DMS 273 (cell line): ENCODE results near the gene RHOT2.

Source experiments
- DNase-seq: peaks from one replicate; lab custom pipeline; 2025; ENCODE audit not compliant: unreplicated experiment; lab: John Stamatoyannopoulos, UW

The RHOT2 gene

DNA sequence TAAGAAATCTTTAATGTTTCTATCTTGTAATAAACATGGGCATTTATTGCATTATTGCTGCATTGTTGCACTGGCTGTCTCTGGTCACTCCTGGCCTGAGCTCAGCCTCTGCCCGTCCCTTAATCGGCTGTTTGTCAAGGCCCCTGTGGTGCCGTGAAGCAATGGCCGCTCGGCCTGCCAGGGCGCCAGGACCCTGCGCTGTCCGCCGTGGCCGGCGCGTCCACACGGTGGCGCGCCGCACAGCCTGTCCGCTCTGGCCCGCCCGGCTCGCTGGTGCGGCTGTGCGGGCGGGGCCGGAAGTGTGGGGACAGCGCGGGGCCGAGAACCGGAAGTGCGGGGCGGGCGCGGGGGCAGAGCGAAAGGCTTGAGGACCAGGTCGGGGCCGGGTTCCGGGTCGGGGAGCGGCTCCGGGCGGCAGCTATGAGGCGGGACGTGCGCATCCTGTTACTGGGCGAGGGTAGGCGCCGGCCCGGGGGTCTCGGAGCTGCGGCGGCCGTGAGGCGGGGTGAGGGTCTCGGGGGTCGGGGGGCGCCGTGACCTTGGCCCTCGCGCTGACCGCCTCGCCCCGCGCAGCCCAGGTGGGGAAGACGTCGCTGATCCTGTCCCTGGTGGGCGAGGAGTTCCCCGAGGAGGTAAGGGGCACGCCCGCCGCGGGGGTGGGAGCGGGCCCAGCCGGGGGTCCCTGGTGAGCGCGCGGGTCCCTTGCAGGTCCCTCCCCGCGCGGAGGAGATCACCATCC lies at the start of gene RHOT2:
Gene RHOT2, plus strand, starts transcription at position 353 of the 739 bp plus-strand sequence. Its CDS starts 68 bp downstream, at position 421.
- peak; percentile 98 for DNase-seq

DNA sequence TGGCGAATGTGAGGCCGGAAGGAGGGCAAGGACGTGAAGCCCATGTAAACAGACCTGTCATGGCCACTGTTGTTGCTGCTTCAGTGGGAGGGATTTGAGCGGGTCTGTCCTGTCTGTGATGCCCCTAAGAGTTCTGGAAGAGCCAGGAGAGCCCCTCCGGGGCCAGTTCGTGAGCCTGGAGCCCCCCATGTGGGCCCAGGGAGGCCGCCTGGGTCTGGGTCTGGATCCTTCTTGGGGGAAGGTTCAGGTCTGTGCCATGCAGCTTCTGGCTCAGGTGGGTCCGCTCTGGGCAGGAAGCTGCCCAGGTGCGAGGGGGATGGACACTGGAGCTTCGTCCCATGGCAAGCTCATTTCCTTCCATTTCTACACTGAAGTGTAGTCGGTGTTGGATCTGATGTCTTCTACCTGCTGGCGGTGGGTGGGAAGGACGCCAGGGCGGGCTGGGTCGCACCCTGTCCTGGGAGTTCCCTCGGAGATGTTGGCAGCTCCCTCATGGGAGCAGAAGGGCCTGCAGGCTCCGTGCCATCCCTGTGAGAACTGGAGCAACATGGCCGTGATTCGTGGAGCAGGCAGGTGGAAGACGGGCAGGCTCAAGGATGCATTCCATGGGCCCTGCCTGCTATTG lies 48.3 kb upstream of the RHOT2 start:
- DNase-seq: no peak

DNA sequence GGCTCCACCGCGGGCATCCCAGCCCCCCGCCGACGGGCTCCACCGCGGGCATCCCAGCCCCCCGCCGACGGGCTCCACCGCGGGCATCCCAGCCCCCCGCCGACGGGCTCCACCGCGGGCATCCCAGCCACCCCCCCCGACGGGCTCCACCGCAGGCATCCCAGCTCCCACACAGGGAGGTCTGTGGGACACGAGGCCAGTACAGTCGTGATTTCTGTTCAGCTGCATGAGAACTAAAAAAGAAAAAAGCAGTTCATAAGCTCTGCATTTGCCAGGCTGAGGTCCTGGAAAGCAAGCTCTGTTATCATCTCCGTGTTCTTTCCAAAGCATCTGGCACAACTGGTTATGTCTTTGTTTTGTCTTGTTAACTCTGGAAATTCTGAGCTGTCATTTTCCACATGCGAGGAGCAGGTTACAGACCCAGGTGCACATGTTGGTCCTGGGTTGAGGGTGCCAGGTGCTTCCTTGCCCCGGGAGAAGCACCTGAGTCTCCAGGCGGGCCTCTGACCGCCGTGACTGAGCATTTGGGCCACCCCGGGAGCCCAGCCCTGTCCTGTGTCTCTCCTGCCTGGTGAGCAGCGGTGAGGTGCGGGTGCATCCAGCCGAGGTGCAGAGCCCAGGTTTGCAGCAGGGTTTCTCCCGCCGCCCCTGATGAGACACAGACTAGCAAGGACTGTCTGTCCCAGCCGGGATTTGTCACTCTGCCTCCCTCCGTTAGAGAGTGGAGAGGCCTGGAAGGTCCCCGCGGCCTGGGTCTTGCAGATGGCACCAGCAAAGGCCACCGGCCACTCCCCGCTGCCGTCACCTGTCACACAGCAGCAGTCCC lies 47.0 kb upstream of the RHOT2 start:
- DNase-seq: no peak

DNA sequence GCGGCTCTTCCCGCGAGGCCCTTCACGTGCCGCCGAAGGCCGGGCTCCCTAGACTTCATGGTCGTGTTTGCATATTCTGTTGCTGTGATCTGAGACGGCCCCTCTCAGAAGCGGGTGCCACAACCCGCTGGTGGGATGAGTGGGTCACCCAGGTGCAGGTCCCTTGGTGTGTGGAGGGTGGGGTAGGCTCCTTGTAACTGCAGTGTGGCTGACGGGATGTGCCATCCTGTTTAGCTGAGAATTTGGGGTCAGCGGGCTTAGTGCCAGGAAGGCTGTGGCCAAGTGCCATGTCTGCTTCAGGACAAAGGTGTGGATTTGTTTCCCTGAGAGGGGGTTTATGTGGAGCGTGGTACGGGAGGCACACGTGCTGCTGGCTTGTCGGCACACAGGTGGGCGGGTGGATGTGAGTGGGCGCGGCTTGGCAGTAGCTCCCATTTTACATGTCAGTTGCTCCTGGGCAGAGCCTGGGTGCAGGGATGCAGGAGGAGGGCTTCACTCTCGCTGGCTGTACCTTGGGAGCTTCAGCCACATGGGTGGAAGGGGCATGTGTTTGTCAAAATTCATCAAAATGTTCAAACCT lies 46.3 kb upstream of the RHOT2 start:
- DNase-seq: peak; percentile 52

DNA sequence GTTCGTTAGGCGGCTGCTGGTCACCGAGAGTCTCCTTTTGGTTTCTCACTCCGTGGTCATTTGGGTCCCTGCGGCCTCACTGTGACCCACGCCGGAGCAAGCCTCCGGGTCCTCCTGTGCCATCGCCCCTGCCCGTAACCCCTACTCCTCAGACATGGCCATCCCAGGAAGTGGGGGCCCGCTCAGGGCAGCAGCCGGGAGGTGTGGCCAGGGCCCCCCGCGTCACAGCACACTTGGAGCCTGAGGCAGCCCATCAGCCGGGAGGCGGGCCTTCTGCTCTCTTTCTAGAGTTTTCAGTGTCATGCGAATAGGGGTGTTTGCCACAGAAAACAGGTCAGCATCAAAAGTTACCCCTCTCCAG lies 45.0 kb upstream of the RHOT2 start:
- no peak for DNase-seq

DNA sequence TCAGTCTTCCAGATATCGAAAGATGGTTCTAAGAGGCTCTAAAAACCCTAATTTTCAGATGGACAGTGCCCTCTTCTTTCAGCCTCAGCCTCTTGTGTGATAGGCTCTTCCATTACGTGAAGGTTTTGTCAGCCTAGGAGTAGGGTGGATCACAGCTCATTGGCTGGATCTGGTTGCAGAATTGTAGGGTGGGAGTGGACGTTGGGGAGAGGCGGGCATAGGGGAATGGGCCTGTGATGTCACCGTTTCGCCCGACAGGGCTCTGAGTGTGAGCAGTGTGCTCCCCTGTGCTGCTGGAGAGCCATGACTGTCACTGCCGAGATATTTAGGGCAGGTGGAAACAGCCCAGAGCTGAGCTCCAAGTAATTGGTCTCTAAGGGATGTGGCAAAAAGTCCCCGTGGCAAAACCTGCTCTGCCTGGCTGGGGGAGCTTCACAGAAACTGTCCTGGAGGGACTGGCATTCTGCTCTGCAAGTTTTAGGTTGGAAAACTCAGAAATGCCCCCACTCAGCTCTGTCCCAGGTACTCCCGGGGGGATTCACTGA lies 43.3 kb upstream of the RHOT2 start:
- no peak for DNase-seq

DNA sequence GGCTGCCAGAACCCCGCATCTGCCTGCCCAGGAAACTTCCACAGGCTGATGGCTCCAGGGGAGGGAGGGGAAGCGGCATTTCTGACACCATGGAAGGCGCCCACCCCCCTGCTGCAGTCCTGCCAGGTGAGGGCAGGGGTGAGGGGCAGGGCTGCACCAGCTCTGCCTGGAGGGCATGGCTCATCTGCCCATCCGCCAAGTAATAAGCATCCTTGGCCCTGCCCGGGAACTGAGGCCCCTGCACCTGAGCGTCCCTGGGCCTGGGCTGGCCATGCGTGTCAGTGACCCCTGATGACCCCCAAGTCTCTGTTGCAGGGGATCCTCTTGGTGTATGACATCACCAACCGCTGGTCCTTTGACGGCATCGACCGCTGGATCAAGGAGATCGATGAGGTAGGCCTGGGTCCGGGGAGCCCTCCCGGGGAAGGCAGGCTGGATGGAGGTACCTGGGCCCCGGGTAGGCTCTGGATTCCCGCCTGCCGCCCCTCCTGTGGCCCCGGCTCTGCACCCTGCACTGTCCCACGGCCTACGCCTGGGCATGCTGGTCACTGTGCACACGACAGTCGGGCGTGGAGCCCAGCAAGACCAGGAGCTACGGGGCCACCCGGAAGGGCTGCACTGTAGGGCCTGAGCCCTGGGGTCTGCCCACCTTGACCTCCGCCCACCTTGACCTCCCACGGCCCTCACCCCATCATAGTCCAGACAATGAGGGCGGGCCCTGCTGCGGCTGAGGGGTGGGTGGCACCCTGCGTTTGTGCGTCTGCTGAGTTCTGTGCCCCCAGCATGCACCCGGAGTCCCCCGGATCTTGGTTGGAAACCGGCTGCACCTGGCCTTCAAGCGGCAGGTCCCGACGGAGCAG lies 42.6 kb upstream of the RHOT2 start:
- no peak for DNase-seq

DNA sequence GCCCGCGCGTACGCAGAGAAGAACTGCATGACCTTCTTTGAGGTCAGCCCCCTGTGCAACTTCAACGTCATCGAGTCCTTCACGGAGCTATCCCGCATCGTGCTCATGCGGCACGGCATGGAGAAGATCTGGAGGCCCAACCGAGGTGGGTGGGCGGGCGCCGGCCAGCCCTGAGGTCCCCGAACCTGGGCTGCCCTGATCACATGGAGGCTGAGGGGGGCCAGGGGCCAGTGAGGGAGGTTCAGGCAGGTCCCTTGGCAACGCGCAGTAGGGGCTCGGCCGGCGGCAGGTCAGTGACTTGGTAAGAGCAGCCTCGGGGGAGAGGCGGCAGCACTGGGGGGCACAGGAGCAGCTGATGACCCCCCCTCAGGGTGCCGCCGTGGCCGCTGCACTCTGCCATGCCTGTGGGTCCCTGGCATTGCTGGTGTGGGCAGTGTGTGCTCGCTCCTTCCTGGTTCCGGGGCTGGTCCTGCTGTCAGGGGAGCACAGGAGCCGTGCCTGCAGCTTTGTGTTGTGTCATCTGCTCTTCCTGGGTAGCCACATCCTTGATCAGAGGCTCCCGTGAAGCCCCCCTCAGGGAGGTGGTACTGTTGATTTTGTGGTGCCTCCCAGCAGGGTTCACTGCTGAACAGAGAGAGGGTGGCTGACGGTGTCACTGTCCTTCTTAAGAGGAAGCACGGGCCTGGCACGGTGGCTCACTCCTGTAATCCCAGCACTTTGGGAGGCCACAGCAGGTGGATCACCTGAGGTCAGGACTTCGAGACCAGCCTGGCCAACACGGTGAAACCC lies 41.8 kb upstream of the RHOT2 start:
- DNase-seq: no peak

DNA sequence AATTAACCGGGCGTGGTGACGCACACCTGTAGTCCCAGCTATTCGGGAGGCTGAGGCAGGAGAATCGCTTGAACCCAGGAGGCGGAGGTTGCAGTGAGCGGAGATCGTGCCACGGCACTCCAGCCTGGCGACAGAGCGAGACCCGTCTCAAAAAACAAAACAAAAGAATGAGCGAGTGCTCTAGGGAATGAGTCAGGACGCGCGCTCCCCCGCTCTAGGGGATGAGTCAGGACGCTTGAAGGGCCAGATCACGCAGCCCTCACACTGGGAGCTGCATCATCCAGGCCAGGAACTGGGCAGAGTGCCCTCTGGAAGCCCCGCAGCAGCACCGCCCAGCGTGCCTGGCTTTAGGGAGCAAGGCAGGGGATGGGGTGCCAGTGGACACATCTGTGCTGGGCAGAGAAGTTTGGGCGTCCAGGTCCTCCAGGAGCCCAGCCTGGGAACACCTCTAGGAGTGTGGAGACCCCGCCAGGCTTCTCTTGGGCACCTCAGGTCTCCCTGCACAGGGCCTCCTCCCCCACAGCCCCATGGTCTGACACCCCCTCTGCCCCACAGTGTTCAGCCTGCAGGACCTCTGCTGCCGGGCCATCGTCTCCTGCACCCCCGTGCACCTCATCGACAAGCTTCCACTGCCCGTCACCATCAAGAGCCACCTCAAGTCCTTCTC lies 41.0 kb upstream of the RHOT2 start:
- DNase-seq: peak; percentile 48

DNA sequence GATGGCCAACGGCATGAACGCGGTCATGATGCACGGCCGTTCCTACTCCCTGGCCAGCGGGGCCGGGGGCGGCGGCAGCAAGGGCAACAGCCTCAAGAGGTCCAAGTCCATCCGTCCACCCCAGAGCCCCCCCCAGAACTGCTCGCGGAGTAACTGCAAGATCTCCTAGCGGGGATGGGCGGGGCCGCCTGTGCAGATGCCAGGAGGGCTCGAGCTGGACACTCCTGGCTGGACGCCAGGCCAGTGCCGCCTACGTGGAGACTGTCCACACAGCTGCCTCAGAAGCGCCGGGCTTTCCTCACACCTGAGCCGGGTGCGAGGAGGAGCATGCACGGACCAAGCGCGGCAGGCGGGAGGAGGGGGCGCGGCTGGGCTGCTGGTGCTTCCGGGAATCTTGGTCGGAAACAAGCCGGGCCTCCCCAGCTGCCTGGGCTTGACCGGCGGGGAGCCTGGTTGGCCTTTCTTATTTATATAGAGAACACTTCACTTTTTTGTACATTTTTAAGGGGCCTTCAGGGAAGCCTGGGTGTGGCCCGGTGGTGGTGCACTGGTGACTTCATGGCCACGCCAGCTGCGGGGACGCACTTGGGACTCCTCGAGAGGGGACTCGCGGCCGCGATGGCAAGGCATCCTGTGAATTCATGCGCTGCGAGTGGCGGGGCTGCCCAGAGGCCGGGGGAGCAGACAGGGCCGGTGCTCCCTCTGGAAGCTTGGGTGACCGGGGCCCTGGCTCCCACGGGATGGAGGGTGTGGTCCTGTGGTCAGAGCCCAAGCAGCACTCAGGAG lies 40.3 kb upstream of the RHOT2 start:
- DNase-seq: no peak

DNA sequence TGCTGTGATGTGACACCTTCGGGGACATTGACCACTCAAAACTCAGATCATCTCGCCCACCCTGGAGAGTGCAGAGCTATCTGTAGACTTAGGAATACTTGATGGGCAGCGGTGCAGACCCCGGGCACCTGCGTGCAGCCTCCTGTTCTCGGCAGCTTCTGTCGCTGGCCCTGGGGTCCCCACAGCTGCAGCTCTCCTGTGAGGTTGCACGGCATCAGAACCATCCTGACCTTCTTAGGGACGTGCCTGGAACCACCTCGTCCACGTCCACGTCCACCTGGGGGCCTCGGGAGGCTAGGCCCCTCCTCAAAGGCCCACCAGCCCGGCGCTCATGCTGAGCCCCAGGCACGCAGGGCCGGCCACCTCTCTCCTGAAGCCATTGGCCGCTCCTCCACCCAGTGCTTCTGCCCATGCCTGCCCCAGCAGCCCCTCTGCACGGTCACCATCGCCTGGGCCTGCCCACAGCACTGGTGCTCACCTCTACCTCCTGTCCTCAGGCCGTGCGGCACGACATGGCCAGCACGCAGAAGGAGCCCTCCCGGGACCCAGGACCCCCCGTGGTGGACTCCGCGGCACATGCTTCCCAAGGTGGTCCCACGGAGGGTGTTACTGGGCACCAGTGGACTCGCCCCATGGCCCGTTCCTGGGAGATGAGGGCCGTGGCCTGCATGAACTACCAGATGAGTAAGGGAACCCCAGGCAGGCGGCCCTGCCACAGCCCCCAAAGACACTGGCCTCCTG lies 39.4 kb upstream of the RHOT2 start:
- no peak for DNase-seq

DNA sequence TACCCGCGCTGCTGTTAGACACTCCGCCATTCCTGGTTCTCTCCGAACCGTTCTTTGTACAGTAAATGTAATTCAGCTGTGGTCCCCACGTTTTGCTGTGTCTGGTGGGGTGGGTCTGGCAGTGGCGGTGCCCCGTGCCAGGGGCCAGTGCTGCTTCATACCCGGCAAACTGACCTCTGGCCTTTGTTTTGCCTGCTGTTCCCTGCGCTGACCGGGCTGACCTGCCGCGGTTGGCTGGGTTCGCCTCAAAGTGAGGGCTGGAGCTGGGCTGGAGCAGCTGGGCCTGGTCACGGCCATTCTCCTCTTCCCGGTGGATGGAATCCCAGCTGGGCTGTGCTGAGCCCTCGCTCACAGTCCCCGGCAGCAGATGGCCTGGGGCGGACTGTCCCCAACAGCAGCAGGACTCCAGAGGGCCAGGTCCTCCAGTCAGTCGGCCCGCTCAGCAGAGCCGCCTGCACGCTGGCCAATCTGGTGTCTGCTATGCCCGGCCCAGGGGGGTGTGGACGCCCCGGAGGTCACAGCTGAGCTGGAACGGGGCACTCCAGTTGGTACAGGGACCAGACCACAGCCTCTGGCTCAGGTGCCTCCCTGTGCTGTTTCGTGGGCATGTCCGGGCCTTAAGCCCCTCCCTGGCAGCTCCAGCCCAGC lies 38.6 kb upstream of the RHOT2 start:
- DNase-seq: peak; percentile 82

DNA sequence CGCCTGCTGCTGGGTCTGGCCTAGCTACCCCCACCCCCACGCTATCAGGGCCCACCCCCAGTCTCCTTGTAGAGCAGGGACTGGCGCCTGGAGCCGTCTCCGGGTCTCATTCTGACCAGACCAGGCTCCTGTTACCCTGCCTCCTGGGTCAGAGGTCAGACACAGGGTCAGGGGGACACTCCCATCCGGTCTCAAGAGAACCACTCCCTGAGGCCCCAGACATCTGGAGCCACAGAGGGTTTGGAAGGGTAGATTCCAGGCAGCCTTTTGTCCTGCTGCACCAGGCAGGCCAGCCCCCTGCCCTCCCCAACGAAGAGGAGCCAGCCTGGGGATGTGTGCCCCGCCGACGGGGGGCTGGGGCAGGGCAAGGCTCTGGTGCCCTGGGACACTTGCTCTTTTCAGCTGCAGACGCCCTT lies 38.1 kb upstream of the RHOT2 start:
- DNase-seq: peak; percentile 78

DNA sequence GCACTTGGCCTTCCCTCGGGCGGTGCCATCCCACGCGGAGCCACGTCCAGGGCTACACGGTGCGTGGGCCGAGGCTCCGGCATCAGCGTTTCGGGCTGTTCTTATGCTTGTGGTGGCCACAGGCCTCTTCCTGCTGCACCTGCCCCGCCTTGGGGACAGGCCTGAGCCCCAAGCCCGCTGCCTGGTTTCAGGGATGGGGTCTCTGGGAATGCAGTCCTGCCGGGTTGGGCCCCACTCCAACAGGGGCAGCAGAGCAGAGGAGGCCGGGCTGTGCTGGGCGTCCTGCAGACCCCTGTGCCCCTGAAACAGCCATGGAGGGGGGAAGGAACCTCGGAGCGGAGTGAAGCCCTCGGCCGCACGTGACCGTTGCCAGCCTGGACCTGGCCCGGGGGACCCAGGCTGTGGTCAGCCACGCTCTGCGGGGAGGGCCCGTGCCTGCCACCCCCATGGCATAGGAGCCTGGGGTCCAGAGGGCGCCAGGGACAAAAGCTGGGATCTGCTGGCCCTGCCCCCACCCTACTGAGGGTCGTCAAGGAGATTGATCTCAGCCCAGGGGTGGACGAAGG lies 37.6 kb upstream of the RHOT2 start:
- DNase-seq: no peak

DNA sequence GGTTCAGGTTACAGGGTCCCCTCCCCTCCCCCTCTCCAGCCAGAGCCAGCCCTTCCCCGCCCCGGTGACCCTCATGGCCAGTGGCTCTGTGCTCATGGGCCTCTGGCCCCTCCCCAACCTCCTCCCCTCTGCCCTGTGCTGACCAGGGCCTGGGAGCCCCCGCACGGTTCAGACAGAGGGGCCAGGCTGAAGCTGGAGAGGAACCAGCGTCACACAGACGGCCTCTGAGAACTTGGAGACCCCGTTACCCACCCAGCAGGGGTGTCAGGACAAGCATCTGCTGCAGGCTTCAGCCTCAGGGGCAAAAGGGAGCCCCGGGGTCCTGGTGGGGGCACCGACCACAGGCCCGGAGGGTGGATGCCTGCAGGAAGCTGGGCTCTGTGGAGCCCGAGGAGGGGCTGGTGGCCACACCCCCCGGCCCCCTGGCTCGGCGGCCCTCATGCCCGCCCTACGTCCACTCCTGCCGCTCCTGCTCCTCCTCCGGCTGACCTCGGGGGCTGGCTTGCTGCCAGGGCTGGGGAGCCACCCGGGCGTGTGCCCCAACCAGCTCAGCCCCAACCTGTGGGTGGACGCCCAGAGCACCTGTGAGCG lies 37.0 kb upstream of the RHOT2 start, which contains the start of gene WFIKKN1:
Gene WFIKKN1, plus strand, starts transcription at position 171 of the 591 bp plus-strand sequence. Its CDS starts 269 bp downstream, at position 440.
- no peak for DNase-seq

DNA sequence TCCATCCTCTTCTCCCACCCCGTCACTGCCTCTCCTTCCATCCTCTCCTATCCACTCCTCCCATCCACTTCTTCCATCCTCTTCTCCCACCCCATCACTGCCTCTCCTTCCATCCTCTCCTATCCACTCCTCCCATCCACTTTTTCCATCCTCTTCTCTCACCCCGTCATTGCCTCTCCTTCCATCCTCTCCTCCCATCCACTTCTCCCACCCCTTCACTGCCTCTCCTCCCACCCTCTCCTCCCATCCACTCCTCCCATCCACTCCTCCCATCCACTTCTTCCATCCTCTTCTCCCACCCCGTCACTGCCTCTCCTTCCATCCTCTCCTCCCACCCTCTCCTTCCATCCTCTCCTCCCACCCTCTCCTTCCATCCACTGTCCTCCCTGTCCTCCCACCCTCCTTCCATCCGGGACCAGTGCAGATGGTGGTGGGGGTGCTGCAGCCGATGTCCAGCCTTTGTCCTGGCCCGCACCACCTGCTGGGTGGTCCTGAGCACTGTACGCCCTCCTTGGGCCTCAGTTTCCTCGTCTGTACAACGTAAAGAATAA lies 36.0 kb upstream of the RHOT2 start:
- DNase-seq: no peak
